ENCODE results near the gene EIF4H. TPM values are rescaled to one million over a fixed set of nuclear protein-coding genes. Genes with fewer than 3 reads are reported as not detected.

The EIF4H gene
- total RNA-seq, 4 donors from 2014 or later = 146 to 204 (median 187) TPM

DNA sequence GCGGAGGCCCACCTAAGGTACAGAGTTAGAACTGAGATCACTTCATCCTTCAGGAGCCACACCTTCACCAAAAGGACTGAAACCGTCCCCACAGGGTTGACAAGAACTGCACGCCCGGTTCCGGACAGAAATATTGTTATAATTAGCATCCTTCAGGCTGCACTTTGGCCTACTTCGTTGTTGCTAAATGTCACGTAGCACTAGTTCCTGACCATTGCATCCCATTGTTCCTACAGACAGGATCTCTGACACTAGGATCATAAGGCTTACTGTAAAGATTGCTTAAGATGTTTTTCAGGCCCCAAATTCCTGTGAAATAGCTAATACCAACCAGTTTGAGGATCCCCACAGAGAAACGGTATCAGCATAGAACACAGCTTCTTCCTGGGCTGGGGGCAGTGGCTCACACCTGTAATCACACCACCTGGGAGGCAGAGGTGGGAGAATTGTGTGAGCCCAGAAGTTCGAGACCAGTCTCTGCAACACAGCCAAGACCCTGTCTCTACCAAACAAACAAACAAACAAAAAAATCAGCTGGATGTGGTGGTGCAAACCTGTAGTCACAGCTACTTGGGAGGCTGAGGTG, 18.3 kb upstream of the EIF4H start:
- TF ChIP-seq CTCF (IDR thresholded peaks at IDR 0.05; ENCODE audit: low read depth) = no peak

DNA sequence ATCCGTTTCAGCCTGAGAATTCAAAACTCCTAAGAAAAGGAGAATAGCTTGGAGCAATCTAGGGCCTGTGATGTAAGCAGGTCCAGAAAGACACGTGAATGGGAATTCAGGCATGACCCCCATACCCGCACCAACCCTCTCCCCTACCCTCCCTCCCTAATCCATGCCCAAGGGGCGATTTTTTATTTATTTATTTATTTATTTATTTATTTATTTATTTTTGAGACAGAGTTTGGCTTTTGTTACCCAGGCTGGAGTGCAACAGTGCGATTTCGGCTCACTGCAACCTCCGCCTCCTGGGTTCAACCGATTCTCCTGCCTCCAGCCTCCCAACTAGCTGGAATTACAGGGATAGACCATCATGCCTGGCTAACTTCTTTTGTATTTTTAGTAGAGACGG, 16.6 kb upstream of the EIF4H start:
- TF ChIP-seq CTCF (IDR thresholded peaks at IDR 0.05; ENCODE audit: low read depth) = no peak

DNA sequence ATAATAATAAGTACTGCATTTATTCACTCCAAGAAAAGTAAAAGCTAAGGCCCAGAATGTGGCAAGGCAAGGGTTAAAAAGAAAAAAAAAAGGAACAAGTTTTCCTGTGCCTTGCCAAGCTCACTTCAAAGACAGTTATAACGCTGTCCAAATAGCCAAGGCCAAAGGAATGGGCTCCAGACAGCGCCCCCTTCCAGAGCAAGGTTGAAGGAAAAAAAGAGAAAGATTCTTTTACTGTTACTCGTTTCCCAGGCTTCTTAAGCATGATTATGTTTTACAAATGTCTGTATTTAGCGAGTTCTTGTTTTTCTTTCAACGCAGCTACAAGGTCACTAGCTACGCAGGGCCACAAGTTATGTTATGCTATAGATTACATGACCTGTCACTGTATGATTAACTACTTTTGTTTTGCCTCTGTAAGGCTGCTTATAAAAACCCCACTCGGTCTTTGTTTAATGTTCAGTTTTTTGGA, 9.1 kb upstream of the EIF4H start:
- no peak for TF ChIP-seq CTCF (IDR thresholded peaks at IDR 0.05; ENCODE audit: low read depth)

DNA sequence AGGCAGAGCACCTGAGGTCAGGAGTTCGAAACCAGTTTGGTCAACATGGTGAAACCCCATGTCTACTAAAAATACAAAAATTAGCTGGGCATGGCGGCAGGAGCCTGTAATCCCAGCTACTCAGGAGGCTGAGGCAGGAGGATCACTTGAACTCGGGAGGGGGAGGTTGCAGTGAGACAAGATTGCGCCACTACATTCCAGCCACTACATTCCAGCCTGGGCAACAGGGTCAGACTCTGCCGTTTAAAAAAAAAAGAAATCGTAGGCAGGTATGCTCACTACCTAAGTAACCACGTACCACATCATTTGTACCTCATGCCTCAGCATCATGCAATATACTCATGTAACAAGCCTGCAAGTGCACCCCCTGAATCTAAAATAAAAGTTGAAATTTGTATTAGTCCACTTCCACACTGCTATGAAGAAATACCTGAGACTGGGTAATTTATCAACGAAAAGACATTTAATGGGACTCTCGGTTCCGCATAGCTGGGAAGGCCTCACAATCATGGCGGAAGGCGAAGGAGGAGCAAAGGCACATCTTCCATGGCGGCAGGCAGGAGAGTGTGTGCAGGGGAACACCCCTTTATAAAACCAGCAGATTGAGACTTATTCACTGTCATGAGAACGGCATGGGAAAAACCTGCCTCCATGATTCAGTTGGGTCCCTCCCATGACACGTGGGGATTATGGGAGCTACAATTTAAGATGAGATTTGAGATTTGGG, 8.1 kb upstream of the EIF4H start:
- no peak for TF ChIP-seq CTCF (IDR thresholded peaks at IDR 0.05; ENCODE audit: low read depth)

- TF ChIP-seq CTCF (IDR thresholded peaks at IDR 0.05; ENCODE audit: low read depth) = no peak
Measured at GRCh38 chr7:74173074-74173473, 1.1 kb upstream of the EIF4H start.

DNA sequence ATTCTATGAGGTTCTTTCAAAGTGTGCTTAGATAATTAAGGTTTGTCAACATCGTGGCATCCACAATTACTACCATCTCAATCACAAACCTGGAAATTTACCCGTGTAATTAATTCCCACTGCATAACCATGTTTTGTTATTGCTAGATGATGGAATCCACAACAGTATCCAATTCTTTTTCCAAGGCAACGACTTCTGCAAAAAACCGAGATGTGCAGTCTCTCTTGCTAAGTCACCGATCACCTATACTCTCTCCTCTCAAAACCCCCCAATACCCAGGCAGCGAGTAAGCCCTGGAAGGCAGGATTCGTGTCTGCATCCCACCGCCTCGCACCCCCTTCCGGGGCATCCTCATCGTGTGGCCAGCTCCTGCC, 678 bp upstream of the EIF4H start:
- no peak for TF ChIP-seq CTCF (IDR thresholded peaks at IDR 0.05; ENCODE audit: low read depth)

DNA sequence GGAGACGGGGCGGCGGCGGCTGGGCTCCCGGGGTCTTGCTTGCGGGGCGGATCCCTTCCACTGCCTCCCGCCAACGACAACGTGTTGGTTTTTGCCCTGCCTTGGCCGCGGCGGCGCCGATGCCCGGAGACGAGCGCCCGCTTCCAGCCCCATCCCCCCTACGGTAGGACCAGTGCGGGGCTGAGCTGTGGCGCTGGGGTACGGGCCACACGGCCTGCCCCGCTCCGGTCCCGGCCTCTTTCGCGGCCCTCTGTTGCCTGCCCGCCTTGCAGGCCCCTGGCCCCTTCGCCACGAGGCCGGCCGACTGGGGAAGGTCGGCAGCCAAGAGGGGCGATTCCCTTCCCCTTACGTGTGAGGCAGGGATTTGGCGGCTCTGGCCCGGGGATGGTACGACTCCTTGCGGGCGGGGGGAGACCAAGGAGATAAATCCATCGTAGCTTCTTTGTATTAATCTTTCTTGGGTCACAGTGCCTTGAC, 488 bp downstream of the EIF4H start:
- TF ChIP-seq CTCF (IDR thresholded peaks at IDR 0.05; ENCODE audit: low read depth) = no peak

Measured in subcutaneous adipose tissue (tissue), 4 donors.